DMS53 treated with DMSO at 0.1 percent for 48 hours (cell line): ENCODE results near the gene CDCP1.

Experiments used
- DNase-seq: peaks from one replicate; lab custom pipeline; 2025; ENCODE audit not compliant: unreplicated experiment; lab: John Stamatoyannopoulos, UW

CDCP1 gene

DNA sequence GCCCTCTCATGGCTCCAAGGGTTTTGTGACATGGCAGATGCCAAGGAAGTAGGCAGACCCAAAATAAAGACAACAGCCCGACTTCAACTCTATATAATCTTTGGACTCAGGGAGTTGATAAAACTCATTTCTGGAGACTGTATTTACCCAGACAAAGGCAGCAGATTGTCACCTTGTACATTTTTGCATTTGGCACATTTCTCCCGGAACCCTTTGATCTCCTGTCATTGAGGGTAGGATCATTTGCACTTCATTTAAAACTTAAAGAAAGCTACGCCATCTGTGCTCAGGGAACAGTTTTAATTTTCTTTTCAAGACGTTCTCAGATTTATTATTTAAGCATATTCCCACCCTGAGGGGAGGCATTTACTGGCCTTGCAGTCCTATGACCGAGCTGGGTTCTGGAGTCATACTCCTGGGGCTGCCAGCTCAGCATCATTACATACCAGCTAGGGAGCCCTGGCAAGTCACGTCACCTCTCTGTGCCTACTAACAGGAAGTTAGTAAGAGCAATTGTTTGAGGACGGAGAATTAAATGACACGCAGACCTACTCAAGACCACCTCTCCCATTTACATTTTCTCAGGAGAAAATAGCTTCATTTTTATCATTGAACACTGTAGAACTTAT lies 5.9 kb downstream of the CDCP1 start:
- DNase-seq, result no peak

DNA sequence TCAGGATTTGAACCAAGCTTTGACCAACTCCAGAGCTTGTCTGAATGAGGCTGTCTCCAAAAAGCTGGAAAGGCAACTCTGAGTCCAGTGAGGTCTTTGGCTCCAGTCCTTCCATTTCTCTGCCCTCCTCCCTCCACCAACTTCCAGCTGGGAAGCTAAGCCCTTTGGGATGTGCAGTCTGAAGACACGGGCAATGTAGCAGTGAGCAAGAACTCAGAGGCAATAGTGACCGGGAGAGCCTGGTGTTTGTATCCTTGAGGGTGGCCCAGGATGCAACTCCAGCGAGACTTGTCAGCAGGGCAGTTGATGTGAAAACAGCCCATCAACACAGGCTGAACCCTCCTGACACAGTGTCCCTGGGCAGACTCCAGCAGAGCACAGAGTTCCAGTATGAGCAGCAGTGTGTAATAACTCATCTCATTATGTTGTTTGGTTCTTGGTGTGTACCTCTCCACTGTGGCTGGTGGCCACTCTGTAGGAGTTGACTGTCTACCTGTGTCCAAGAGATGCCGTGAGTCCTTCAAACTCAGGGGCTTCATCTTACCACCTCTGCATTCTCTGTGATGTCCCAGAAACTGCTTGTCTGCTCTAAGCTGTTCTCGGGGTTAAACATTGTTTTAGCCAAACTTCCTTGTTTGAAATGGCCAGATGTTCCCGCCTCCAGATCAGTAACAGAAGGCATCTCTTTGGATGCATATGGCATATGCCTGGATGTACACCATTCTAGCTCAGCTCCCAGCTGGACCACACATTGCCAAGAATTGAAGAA lies 6.6 kb downstream of the CDCP1 start:
- DNase-seq, result no peak

DNA sequence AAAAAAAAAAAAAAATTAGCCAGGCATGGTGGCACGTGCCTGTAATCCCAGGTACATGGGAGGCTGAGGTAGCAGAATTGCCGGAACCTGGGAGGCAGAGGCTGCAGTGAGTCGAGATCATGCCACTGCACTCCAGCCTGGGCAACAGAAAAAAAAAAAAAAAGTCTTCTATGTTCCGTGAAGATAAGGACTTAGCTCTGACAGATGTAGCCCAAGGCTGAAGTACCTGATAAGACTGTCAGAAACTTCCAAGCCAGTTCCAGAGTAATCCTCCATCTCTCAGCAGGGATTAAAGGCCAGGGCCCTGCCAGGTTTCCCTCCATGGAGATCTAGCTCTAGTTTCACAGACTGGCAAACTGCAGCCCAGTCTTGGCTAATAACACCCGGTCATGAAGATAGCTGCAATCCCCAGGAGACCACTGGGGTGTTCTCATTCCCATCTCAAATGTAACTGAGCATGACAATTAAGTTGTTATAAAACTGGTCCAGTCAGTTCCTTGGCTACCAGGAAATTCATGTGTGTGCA lies 8.5 kb downstream of the CDCP1 start:
- DNase-seq, result no peak

DNA sequence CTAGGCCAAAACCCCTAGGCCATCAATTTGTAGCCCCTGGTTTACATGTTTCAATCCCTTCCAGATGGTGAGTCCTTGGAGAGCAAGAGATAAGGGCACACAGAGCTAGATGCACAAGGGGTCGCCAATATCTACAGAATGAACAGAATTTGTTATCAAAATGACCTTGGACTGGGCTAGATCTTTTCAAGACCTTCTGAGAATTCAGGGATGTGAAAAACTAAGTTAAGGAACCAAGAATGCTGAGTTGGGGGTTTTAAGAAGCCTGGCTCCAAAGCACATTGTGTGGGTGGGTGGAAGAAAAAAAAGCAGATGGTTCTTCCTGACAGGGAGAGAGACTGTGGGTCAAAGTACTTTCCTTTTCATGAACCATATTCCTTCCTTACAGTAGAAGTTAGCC lies 10.2 kb downstream of the CDCP1 start:
- no peak for DNase-seq

DNA sequence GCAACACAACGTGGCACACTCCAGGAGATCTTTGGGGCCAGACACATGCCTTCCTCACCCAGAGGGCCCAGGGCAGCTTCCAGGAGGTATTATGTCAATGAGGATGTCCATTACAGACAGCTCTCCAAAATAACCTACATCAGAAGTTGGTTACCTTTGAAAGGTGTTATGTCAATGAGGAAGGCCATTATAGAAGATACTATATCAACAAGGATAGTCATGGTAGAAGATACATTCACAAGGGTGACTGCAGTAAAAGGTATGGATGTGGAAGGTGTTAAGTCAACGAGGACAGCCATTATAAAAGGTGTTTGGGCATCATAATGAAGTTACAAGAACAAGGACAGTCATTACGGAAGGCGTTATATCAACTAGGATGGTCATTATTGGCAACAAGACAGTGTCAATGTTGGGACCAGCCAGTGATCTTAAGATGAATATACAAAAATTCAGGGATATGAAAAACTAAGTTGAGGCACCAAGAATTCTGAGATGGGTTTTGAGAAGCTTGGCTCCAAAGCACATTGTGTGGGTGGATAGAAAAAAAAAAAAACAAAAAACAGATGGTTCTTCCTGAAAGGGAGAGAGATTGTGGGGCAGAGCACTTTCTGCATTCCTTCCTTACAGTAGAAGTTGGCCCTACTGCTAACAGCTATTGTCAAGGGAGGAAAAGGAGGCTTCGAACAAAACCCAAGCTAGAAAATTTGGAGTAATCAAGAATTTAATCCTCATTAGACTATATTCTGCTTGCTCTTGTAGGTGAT lies 11.2 kb downstream of the CDCP1 start:
- DNase-seq, result no peak

DNA sequence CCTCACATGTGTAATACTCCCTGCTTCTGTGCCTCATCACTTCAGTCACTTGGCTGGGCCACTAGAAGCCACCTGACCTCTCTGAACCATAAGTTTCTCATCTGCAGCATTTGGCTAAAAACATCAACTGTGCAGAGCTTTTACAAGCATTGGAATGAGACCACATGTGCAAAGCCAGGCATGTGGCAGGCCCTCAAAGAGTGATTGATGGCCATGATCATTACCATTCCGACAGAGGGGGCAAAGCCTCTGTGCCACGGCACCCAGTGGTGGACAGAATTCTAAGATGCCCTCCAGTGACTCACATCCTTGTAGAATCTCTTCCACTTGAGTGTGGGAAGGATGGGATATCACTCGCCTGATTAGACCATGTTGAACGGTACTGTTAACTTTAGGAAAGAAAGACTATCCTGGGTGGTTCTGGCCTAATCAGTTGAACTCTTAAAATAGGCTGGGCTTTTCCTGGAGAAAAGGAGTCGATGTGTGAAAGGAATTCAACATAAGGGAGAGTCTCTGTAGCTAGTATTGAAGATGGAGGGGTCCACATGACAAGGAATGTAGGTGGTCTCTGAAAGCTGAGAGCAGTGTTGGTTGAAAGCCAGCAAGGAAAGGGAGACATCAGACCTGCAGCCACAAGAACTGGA lies 13.5 kb downstream of the CDCP1 start:
- no peak for DNase-seq

DNA sequence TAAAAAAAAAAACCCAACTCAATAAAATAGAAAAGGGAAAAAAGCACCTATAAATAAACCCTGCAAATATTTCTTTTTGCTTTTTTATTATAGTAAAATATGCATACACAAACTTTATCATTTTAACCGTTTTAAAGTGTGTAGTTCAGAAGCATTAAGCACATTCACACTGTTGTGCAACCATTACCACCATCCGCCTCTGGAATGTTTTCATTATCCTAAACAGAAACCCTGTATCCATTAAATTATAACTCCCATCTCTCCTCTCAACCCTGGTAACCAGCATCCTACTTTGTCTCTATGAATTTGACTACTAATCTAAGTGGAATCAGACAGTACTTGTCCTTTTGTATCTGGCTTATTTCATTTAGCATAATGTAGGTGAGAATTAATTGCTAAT lies 15.0 kb downstream of the CDCP1 start:
- DNase-seq, result no peak

DNA sequence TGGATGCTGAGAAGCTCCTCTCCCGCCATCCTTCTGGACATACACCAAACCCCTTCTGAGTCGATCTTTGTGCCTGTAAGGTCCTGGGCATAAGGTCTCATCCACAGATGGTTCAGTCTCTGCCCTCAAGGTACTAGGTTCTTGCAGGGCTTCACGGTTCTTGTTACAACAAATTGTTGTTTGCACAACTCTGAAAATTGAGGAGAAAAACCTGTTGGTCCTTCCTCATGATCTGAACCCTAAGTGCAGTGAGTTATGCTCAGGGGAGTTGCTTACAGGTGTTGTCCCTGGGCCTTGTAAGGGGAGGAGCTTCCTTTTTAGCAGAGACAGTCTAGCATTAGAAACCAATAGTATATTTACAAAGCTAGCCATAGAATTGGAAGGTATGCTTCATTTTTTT lies 15.7 kb downstream of the CDCP1 start:
- no peak for DNase-seq

DNA sequence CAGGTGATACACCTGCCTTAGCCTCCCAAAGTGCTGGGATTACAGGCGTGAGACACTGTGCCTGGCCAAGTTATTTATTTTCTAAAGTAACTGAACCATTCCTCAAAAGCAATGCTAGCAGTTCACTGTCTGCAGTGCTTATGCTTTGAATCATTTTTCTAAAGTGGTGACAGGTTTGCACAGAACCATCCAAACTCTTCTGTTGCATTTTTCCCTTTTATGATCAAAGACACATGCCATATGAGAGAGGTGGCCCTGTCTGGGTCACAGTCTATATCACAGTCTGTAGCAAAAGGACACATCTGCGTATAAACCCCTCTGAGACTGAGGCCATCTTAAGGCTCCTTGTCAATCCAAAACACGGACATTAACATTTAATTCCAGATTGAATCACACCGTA lies 17.2 kb downstream of the CDCP1 start:
- no peak for DNase-seq

DNA sequence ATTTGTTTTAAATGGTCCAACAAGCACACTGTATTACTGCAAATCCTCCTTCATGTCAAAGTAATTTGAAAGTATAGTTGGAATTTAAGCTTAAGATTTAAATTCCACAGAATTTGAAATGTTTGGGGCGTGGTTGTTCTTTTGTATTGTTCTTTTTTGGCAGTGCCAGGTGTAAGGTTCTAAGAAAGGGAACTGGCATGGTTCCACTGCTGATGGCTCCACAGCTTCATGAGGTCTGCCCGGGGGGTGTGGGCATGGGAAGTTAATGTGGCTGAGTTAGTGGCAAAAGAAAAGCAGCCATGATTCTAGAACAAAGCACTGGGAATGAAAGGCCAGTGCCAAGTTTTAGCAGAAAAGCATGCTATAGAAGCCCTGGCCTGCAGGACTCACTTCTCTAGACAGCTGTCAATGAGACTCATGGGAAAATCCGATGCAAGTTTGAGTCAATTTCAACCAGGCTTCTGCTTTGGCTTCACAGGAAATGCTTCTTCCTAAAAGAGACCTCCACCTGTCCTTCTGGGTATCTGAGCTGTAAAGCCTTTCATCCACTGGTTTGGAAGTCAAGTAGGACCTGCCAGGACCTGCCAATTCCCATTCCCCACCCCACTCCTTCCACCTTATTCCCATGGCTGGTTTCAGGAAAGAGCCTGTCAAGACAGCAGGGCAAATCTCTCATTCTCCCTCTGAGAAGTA lies 18.9 kb downstream of the CDCP1 start:
- DNase-seq, result no peak

DNA sequence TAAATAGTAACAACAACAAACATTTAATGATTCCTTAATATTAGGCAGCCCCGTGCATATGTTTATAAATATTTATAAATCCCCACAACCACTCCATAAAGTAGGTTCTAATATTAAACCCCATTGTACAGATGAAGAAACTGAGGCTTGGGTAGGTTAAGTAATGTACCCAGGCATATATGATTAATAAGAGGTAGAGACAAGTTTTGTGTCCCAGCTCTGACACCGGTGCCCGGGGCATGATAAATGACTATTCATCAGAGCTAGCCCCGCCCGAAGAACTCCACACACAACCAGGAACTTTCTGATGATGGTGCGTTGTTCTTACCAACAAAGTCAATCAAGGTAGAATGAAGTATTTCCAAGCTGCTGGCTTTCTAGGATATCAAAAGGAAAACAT lies 19.4 kb downstream of the CDCP1 start:
- no peak for DNase-seq

DNA sequence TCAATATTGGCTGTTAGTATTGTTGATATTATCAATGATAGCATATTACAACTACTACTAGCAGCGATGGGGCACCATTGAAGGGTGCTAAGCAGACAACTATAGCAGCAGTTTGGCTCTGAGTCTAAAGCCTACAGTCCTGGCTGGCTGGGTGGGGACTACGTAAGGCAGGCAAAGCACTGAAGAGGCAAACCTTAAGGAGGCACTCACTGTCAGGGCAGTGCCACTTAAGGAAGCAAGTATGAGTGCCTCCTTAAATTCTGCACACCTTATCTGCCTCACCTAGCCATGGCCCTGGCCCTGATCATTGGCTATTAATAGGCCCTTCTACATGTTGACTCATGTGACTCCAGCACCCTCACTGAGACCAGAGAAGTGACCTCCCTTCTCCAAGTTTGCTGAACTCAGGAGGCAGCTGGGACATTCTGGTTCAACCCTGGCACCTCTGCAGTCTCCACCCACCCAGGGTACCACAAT lies 20.6 kb downstream of the CDCP1 start:
- DNase-seq, result no peak

DNA sequence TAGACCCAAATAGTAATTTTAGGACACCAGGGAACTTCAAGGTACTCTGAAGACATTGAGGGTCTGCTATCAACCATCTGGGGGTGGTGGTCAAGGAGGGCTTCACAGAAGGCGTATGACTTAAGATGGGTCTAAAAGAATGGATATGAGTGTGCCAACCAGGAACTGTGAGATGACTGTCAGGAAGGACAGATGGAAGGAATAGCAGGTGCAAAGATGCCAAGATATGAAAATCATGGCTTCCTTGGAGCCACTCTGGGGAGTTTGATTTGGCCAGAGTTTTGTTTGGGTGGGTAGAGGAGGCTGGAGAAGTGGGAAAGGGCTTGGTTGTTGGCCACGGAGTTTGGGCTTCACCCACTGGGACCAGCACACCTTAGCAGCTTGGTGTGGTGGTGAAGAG lies 21.2 kb downstream of the CDCP1 start:
- no peak for DNase-seq

DNA sequence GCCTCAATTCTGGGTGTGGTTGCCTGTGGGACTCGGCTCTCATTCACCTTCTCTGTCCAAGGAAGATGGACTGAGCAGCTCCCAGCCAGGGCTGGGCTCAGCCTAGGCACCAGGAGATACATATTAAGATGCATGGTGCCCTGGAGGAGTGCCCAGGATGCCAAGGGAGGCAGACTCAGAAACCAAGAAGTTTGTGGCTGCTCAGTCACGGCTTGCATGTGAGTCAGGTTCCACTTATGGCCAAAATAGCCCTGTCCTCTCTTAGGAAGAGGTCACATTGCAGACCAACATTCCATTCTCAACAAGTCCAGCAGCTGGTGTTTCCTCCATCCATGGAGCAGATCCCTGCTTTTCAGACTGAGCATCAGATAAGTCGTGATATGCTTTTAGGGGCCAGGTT lies 21.8 kb downstream of the CDCP1 start:
- no peak for DNase-seq

DNA sequence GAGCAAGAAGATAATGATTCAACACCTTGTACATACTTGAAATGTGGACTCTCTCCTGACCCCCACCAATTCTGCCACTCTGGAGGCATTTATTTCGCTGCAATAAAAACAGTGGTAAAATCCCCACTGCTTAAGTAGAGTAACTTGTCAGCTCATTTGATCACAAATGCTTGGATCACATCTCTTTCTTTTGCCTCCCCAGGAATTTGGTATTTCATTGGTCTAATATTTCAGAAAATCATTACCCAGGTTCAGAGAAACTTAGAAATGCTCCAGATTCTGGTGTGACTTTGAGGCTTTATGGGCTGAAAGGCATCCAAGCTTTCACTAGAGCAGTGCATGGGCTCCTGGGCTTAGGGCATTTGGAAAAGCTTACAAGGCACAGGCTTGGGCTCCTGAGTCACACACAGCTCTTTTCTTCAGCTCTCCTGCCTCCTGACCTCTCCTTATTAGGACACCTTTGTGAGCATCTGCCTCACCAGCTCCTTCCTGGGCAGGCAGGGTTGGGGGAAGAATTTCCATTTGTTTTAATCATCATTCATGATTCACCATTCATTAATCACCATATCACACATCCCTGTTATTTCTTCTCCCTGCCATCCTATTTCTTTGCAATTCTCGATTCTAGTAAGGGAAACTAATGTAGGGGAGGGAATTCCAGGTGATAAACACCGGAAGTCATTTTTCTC lies 22.5 kb downstream of the CDCP1 start:
- no peak for DNase-seq

DNA sequence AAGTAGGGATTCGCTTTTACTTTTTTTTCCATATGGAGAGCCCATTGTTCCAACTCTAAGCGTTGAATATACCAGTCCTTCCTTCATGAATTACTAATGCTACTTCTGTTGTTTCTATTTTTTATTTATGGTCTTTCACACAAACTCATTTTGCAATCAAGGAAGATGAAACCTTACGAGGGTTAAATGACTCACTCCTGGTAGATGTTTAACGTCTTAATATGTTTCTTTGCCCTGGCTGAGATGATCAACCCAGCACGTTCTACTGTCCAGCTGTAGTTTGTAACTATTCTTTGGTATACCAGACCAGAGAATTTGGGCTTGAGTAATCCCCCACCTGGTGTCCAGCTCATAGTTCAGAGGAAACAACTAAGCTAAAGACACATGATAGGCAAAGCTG lies 23.1 kb downstream of the CDCP1 start:
- DNase-seq, result no peak

DNA sequence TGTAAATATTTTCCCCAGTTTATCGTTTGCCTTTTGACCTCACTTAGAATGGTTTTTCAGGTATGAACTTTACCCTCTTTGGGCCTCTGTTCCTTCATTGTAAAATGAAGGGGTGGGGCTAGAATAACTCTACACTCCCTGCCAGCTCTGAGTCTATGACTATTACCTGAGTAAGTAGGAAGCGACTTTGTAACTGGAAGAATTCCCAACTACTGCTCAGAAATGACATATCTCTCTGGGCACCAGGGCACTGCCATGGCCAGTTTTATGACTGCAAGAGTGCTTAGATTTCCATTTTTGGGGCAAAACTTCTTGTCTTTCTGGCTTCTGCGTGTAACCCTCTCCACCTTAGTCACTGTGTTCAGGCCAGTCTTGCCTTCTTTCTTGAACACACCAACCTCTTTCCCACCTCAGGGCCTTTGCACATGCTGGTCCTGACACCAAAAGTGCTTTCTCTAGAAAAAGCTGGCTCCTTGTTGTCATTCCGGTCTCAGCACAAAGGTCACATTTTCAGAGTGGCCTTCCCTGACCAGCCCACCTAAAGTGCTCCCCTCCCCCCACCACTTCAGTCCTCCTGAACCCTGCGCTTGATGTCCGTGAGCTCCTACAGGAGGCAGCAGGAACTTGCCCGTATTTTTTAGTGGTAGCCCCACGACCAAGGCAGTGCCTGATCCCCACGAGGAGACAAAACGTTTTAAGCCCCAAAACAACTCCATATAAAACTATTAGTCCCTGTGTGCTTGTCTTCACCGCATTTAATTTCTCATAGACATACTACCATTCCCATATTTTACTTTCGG lies 25.6 kb downstream of the CDCP1 start:
- DNase-seq, result no peak

DNA sequence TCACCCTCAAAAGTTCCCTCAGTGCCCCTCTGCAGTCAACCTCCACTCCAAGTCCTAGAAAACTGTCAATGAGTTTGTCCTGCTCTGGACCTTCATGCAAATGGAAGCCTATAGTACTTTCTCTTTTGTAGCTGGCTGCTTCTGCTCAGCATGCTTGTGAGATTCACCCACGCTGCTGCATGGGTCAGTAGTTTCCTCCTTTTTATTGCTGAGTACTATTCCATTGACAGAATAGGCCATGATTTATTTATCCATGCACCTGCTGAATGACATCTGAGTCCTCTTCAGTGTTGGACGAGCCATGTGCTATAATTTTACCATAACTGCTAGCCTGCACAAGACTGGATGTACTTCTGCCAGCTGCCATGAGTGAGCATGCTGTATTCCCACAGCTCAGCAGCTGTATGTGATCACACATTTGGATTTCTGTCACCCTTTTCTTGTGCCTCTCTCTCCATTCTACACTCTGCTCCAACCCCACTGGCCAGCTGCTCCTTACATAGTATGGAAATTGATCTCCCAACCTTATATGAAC lies 26.3 kb downstream of the CDCP1 start:
- DNase-seq, result no peak

DNA sequence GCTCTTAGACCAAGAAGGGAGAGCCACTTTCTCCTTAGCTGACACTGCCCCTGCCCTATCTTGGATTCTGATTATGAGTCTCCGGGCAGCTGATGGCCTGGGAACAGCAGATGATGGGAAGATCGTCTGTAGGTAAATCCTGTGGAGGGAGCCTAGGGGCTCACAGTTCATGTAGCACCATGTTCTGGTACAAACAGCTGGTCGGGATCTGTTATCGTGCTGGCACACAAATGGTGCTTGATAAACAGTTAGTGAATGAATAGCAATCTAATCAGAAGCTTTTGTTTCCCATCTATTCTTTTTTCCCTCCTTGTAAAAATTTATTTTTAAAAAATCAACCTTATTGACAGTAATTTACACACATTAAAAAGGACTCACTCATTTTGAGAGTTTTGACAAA lies 26.8 kb downstream of the CDCP1 start:
- DNase-seq, result no peak
